GM19099 (cell line): ENCODE results near the gene PIK3C2G.

Experiments used
- POLR2A ChIP-seq: IDR thresholded peaks from 3 replicates; pipeline ENCODE4 v1.6.1; 2011; ENCODE audit warnings: low read depth; ENCODE audit not compliant: insufficient read length; ENCODE audit errors: extremely low read depth

PIK3C2G gene

GRCh38 chr12:18259906-18260682 lies 1.2 kb upstream of the PIK3C2G start:
- no peak for TF ChIP-seq POLR2A

DNA sequence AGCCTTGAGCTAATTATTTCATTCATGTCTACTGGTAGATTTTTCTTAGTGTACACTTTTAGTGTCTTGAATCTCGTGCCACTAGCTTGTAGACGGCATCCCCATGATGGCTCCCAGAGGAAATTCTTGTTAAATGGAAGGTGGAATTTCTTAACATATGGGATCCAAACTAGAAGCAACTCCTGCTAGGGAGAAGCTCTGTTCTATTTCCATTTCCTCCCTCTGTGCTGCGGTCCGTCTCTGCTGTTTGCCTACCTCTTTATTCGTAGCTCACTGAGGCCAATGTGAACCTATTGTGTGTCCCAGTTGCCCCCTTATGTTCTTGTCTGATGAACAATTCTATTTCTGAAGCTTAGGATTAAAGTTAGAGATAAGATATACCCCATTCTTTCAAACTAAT lies 588 bp downstream of the PIK3C2G start:
- TF ChIP-seq POLR2A, result no peak

DNA sequence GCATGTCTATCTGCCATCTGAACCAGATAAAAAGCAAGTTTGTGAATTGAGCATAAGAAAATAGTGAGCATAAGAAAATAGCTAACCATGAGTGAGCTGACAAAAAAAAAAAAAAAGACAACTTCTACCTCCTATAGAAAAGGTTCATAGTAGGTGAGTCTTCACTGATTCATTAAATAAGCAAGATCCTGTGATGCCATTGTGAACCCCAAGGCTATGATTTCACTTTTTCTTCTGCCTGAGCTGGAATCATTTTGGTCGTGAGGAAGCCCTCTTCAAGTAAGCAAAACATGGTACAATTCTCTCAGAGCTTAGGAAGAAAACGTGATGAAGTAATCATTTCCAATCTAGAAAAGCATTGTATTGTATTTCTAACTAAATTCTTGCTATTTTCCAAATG lies 1.2 kb downstream of the PIK3C2G start:
- TF ChIP-seq POLR2A, result no peak

DNA sequence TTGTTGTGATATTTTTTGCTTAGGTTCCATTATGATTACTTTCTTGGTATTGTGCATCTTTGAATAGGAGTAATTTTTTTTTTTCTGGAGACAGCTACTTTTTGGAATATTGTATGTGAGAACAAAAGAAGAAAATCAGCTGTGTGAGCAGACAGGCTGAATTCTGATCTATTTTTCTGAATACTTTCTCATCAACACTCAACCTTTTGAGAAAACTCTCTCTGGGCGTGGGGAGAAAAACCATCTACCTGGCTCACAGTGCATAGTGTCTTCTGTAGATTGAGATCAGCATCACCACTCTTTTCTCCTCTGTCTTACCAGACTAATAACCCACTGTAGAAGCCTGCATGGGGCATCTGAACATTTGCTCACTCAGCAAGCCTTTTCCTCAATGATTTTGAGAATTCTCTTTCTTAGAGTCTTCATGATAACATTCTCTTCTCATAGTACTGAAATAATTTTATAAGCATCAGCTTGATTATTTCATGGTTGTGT lies 3.3 kb downstream of the PIK3C2G start:
- TF ChIP-seq POLR2A, result no peak

DNA sequence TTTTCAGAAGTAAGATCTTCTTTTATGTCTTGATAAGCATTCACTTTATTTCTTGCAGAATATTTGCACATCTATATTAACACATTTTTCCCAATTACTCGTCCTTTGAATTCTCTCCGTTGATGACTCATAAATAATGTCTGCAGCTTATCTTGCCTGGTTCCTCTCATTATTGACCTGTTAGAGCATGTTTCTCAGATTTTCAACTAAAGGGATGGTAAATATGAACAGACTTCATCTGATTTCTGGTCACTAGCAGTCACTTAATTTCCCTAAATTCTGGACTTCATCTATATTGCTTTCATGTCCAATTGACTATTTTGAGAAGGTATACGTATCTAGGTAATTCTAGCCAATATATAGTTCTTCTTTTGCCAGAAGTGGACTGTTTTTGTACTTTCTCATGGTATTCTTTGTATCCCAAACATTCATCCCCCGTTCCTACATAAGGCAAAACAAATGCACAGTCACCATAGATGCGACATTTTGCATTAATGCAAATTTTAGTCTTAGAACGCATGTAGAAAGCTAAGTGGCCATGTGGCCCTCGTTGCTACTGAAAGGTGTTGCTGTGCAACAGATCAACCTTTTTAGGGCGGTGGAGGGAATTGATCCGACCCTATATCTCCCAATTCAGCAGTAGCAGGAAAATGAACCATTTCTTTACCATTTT lies 6.2 kb downstream of the PIK3C2G start:
- no peak for TF ChIP-seq POLR2A

DNA sequence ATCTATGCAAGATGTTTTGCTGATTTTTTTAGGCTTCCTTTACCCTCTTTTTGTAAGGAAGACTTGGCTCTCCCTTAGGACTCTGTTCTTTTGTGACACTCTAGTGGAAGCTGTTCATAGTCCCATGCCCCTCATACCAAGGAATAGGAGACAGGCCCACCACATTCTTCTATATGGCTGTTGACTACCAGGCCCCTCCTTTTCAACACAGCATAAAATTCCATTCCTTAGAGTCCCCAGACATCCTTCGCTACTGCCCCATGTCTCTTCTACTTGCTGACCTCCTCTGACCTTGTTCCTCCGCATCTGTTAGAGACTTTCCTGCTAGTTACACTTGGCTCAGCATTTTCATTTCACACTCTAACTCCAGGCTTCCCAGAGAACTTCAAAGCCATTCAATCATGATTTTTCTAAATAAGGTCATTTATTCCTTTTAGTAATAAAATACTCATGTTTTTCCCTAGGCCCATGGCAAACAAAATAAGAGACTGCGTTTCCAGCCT lies 9.7 kb downstream of the PIK3C2G start:
- no peak for TF ChIP-seq POLR2A

DNA sequence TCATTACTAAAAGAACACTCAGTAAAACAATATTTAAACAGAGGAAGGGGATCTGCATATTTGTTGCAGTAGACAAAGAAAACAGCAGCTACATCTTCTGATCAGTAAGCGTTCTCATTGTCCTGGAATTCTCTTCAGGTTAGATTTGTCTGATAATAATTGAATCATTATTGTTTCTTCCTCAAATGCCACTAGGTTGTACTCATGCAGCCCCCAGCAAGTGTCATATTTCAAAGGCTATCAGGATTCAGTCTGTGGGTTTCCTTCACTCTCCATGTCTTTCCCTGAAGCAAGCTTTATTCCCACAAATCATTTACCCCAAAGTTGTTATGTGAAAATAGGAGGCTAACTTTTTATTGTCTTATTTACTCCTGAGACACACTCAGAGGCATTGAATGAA lies 14.7 kb downstream of the PIK3C2G start:
- TF ChIP-seq POLR2A, result no peak

DNA sequence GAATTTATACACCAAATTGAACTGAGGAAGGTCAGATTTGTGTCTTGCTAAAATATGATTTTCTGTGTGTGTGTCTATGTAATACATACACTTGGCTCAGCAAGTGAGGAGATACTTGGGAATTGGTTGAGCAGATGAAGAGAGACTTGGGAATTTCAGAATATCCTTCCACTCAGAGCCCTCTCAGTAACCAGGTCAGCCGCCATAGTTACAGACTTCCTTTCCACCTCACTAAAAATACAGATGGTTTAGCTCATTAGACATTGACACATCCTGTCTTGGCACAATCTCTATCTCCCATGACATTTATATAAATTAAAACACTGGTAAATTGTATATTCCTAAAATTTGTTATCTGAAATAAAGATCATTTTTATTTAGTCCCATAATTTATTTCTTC lies 15.9 kb downstream of the PIK3C2G start:
- no peak for TF ChIP-seq POLR2A

GRCh38 chr12:18280728-18281127 lies 19.4 kb downstream of the PIK3C2G start:
- no peak for TF ChIP-seq POLR2A

- TF ChIP-seq POLR2A, result no peak
Observed at GRCh38 chr12:18281941-18282340, 20.6 kb downstream of the PIK3C2G start.

DNA sequence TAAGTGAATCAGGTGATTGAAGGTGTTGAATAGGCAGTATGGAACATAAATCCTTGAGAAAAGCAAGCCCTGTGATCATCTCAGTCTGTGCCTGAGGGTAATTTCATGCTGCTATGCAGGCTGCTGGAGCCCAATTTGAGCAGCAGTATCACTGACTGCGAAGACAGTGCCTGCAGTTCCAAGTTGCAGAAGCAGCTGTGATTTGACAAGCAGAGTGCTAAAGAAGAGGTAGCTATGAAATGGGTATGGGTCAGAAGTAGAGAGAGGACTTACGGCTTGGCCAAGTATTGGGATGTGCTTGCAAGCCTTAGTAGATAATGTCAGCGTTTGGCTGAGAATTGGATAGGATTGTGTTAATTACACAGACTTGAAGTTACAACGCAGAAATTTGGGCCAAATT lies 22.5 kb downstream of the PIK3C2G start:
- no peak for TF ChIP-seq POLR2A

- no peak for TF ChIP-seq POLR2A
Observed at GRCh38 chr12:18284386-18284785, 23.1 kb downstream of the PIK3C2G start.

GRCh38 chr12:18285161-18285560 lies 23.8 kb downstream of the PIK3C2G start:
- no peak for TF ChIP-seq POLR2A

DNA sequence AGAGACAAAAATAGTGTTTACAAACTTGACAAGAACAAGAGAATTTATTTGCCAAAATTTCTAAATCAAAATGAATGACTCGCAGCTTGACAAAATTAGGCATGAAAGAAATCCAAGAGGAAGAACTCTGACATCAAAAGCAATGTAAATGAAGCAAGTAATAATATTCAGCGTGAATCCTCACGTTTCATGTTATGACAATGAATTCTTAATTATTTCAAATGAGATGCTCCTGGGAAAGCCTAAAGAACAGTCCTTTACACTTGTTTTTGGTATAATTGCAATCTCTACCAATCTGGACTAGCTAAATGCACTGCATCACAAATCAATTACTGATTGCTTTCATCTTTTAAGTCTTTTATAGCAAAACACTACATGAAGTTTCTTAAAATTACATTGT lies 29.1 kb downstream of the PIK3C2G start:
- TF ChIP-seq POLR2A, result no peak

DNA sequence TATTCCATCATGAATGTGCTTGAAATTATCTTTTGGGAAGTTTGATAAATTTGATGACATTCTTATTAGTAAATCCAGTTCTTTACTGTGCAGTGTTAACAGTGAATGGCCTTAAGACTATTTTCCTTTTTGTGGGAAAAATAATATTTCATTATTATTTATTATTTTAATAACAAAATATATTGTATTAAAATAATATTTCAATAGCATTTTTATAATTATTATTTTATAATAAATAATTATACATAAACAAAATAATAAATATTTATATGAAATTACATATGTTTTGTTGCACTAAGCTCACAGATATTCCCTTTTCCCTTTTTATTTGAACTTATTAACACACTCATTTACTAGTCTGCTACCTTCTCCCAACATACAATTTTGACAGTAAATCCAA lies 33.6 kb downstream of the PIK3C2G start:
- no peak for TF ChIP-seq POLR2A
